IPS-18c (cell line): Measurements from ENCODE around the gene HGF.

Experiments used
- H3K4me3 ChIP-seq: 2 replicates; pipeline ENCODE4 v1.7.0; 2013; ENCODE audit warnings: low read depth, mild to moderate bottlenecking, low read length, moderate library complexity; ENCODE audit not compliant: insufficient read depth
- H3K9me3 ChIP-seq: one replicate; pipeline ENCODE4 v1.6.1; 2013; ENCODE audit warnings: mild to moderate bottlenecking, low read length, moderate library complexity; ENCODE audit not compliant: control insufficient read depth, insufficient read depth

The HGF gene

DNA sequence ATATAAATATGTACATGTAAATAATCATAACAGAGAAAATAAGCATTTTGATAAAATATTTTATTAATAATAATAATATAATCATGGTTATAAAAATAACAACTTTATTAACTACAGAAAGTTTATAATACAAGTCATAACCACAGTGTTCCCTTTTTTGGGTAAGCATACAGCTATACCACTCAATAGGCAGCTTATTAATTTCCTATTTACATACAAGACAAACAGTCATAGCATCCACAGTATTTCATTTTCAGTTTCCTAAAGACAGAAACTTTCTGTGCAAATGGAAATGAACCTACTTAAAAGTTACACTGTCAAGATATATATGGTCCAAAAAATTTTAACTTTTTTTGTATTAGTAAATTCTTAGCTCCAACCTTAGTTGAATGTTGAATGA, 70.9 kb downstream of the HGF start:
- H3K4me3 ChIP-seq = no peak overlapping the region

DNA sequence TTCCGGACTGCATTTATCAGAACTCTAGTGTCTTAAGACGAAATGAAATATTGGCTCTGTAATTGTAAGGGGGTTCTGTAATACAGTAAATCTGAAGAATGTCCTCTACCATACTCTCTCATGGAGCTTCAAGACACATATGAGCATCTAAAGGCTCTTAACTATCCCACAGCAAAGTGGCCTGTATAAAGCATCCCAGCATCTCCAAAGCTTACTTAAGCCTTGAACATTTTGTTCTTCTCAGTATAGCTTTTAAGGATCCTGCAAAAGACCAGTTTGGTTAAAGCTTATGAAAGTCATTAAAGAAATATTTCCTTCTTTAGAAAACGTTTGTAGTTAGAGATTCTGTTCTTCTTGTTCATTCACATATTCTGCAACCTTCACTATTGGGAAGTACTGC, 75.1 kb downstream of the HGF start:
- no peaks in the 10 kb centered on the region for H3K9me3 ChIP-seq
- no peak overlapping the region for H3K4me3 ChIP-seq

More for the DNA sequence above, 70.9 kb downstream of the HGF start:
- no peaks in the 10 kb centered on the region for H3K9me3 ChIP-seq

DNA sequence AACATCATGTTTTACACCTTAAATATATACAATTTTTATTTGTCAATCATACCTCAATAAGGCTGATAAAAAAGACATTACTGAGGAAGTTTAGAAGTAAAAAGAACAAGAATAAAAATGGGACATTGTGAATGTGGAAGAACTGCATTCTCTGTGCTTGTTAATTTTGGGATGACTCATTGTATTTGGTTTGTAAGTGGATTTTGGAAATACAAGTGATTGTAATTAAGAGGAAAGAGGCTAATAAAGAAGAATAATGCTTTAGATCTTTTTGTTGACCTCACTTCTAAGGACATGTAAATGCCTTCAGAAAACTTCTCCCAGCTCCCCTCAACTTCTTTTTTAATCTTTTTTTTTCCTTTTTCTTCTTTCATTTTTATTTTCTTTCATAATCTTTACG, 76.0 kb downstream of the HGF start:
- Histone ChIP-seq H3K9me3 (no peaks in the 10 kb centered on the region), H3K4me3 (no peak overlapping the region)

DNA sequence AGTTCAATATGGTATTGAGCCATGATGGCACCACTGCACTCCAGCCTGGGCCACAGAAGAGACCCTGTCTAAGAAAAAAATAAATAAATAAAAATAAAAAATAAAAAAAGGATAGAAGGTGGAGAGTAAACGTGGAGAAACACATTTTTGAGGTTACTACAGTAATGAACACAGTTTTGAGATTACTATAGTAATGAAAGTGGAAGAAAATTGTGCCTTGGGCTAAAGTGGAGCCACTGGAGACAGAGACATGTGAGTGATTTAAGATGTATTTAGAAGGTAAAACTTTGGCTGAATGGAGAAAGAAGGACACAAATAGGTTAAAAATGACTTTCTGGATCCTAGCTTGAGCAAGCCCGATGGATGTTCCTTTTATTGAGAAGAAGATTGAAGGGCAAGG, 76.8 kb downstream of the HGF start:
- H3K4me3 ChIP-seq = no peak overlapping the region
- H3K9me3 ChIP-seq = no peaks in the 10 kb centered on the region

DNA sequence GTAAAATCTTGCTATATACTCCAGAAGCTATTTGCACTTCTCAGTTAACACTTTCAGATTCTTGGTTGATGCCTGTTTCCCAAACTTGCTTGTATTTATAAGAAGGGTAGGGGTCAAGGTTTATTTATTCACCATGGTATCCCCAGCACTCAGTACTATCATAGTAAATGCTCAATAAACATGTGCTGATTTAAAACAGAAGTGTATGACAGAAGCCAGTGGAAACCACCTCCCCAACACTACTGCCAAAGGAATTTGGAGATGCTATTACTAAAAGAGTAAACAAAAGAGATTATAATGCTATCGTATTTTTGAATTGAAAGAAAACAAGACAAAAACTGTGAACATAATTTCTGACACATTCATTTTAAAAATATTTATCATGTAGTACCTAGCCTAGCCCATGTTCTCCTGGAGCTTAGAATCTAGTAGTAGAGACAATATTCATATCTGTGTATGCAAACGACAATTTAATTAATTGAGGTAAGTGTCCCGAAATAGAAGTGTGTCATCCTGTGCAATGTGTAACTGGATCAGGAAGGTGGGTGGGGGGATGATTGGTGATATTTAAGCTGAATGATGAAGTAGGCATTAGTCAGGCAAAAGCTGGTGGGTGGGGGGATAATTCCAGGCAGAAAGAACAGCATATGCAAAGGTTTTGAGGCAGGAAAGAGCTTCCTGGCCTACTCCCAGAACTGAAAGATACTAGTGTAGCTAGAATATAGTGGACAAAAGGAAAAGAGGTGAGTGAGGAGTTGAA, 77.5 kb downstream of the HGF start:
- no peaks in the 10 kb centered on the region for H3K9me3 ChIP-seq
- no peak overlapping the region for H3K4me3 ChIP-seq

DNA sequence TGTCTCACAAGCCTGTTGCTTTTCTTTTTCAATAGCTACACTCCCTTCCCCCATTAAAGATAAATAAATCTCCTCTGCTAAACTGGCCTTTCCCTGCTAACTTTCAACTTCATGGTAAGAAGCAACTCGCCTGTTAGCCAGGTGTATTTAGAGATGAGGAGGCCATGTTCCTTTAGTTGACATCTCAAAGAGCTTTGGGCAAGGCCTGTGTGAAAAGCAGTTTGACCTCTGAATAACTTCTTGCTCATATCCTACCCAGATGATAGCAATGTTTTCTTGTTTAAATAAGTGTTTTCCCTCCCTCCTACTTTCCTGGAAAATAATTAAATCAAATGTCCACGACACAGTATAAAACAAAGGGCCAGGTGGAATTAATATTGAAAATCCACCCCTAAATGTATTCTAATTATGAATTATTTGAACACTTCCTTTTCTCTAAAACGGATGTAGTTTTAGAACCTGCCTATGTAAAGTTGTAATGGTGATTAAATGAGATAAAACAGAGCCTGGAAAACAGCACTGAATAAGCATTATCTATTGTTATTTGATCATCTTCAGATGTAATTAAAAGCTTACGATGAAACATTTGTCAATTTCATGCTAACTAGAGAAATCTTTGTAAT, 78.5 kb downstream of the HGF start:
- Histone ChIP-seq H3K9me3 (no peaks in the 10 kb centered on the region), H3K4me3 (no peak overlapping the region)

DNA sequence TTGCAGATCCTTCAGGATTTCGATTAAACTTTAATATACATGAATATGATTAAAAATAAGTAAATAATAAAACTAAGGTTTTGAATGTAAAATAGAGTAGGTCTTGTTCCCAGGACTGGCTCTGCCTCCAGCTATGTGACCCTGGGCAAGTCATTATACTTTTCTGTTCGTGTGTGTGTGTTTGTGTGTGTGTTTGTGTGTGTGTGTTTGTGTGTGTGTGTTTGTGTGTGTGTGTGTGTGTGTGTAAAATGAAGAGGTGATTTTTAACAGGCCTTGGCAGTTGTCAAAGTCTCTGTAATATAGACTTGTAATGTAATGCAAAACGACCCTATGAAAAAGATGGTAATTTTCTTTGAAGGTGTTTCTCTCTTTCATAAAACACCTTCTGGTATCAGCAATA, 79.2 kb downstream of the HGF start:
- Histone ChIP-seq H3K4me3 (no peak overlapping the region), H3K9me3 (no peaks in the 10 kb centered on the region)

DNA sequence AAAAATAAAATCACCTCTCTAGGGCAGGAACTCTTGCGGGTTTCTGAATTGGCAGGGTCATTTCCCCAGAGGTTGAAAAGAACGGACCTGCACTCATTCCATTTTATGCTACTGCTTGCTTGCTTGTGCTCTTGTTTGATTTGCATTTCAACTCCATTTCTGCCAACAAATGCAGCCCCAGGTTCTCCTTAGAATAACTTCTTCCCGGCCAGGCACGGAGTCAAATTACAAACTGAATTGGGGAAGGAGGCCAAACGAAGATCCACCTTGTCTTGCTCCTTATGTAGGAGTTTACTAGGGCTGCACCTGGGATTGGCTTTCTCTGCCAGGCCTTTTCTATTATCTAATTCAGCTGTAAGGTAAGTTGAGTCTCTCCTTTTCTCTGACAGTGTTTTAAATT, 79.6 kb downstream of the HGF start:
- Histone ChIP-seq H3K9me3 (no peaks in the 10 kb centered on the region), H3K4me3 (no peak overlapping the region)

DNA sequence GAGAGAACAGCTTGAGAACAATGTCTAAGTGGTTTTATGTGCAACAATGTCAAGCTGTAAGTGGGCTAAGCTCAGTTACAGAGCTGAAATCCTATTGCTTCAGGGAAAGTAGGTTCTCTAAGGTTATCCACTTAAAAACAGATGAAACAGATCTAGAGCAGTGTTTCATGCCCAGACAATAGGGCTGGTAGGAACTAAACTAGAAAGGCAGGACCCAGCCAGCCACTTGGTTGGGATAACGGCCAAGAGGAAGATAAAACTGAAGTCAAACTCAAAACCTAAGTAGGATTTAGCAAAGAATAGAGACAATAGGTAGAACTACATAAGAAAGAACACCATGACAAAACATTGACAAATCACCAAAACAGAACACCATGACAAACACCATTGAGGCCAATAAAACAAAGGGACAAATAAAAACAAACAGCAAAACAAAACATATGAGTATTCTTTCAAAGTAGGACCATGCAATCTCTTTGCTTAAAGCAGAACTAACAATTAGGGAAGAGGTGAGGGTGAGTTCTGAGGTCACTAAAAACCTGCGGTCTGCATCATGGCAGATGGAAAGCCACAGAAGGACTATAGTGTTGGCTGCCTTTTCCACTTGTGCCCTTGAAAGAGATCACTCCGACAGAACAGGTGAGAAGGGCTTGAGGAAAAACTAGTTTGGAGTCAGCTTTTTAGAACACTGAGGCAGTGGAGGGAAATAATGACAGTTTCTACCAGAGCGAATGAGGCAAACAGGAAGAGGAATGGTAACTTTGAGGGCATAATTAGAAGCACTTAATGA, 81.0 kb downstream of the HGF start:
- Histone ChIP-seq H3K4me3 (no peak overlapping the region), H3K9me3 (no peaks in the 10 kb centered on the region)

DNA sequence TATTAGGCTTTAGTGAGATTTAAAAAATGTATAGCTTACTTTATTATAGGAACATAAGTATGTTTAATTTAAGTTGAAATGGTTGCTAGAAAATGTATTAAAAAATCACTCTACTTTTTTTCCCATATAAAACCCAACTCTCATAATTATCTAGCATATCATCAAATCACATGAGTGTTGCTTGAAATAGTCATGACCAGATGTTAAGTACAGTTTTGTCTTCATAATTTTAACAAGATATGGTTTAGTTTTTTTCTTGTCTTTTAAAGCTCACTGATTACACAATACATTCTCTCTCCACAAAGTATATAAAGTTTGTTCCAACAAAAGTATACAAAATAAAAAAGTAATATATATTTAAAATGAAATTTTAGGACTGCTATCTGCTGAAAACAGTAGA, 82.8 kb downstream of the HGF start:
- no peaks in the 10 kb centered on the region for H3K9me3 ChIP-seq

DNA sequence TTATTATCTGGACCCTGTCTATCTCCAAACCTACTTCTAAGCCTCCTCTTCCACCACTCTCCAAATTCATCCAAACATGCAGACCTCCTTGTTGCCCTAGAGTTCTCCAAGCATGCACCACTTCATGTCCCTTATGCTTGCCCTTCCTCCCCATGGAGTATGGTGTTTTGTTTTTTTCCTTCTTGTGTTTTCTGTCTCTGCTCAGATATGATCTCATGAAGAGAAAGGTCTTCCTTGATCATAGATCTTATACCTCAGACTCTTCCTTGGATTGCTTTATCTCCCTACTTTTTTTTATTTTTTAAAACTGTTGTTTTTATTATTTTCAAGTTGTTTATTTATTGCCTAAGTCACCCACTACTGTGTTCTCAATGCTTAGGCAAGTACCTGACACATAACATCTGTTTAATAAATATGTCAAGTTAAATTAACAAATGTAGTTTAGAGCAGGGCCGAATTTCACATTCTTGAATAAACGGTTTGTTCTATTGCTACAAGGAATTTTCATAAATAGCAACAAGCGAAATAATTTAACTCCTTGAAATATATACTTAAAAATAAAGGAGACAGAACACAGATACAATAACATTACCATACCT, 84.5 kb downstream of the HGF start:
- Histone ChIP-seq H3K4me3 (no peak overlapping the region), H3K9me3 (no peaks in the 10 kb centered on the region)

More for the DNA sequence above, 82.8 kb downstream of the HGF start:
- H3K4me3 ChIP-seq = no peak overlapping the region

DNA sequence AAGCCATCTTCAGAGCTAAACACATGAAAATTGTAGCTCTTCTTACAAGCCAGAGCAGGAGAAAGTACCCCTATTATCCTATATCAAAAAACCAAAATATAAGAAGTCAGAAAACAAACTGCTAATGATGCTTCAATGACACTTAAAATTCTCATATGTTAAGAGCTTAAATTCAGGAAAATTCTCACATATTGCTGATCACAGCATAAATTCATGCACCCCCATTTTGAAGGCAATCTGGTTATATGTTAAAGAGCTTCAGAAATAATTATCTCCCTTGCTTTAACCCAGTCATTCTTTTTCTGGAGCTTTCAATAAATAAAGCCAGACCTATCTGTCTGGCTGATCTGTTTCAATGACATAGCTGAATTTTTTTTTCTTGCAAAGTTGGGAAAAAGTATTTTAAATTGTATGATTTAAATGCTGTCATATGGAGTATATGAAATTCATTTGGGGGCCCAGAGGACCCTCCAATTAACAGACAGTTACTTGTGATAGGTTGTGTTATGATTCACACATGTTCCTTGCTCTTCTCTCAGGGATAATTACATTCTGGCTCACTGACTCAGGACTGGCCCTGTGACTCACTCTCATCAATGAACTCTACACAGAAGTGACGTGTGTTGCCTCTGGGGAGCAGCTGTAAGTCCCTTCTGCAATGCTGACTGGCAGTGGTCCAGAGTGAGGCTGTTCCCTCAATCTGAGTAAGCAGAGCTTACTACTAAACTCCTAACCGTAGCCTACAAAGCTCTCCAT, 85.2 kb downstream of the HGF start:
- no peak overlapping the region for H3K4me3 ChIP-seq
- no peaks in the 10 kb centered on the region for H3K9me3 ChIP-seq

DNA sequence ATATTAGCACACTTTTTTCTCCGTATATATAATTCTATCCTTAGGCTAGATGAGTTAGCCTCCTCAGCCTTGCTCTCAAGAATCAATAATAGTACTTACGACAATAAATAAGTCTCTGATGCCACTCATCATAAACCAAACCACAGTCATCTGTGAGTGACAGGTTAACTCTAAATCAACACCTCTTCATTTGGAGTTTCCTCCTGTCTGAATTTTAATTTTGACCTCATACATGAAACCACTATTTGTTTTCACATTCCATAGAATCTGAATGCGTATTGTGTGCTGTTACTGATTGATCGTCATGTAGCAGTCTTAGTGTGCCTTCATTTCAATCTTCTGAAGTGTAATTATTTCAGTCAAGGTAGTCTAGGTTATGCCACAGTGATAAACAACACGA, 85.8 kb downstream of the HGF start:
- Histone ChIP-seq H3K4me3 (no peak overlapping the region), H3K9me3 (no peaks in the 10 kb centered on the region)

DNA sequence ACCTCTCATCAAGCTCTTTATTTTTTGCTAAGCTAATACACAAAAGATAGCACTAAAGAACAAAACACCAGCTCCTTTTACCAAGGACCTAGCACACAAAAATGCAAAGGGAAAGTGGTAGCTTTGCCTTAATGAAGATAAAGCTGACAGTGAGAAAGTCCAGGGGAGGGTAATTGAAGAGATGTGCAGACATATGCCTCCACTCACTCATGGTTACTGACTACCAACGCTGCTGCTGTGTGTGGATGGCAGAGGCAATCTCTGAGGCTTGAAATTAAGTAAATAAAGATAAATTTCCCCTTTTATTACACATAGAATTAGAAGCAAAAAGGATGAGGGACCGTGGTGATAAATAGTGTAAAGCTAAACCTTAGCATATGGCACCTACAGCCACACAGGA, 87.0 kb downstream of the HGF start:
- no peak overlapping the region for H3K4me3 ChIP-seq
- H3K9me3 ChIP-seq = no peaks in the 10 kb centered on the region

DNA sequence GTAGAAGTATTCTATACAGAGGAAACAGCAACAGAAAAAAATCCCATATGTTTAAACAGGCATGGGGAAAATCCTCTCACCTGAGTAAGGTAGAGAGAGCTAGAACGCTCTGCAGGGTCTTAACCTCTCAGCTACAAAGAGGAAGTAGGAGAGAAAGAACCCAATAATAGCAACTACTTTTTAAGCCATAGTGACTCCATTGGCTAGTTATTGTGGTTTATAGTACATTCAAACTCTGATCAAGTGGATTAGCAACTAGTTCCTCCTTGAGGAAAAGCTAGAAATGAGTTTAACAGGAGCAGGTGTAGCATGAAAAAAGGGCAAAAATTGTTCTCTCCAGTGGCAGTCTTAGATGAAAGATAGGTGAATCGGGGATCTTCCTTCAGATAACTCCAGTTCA, 89.7 kb downstream of the HGF start:
- H3K9me3 ChIP-seq = no peaks in the 10 kb centered on the region
- H3K4me3 ChIP-seq = no peak overlapping the region

DNA sequence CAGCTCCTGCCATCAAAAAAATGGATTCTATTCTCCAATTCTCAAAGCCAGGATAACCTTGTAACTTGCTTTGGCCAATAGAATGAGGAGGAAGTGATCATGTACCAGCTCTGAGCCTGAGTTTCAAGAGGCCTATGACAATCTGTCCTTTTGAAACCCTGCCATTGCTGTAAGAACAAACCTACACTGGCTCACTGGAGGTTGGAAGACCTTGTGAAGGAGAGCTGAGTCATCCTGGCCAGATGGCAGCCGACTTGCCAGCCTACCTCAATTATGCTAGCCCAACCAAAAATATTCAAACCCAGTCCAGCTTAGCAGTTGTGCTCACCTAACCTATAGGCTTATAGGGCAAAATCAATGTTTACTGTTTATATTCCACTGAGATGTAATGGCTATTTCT, 93.0 kb downstream of the HGF start:
- H3K9me3 ChIP-seq = no peaks in the 10 kb centered on the region
- no peak overlapping the region for H3K4me3 ChIP-seq

DNA sequence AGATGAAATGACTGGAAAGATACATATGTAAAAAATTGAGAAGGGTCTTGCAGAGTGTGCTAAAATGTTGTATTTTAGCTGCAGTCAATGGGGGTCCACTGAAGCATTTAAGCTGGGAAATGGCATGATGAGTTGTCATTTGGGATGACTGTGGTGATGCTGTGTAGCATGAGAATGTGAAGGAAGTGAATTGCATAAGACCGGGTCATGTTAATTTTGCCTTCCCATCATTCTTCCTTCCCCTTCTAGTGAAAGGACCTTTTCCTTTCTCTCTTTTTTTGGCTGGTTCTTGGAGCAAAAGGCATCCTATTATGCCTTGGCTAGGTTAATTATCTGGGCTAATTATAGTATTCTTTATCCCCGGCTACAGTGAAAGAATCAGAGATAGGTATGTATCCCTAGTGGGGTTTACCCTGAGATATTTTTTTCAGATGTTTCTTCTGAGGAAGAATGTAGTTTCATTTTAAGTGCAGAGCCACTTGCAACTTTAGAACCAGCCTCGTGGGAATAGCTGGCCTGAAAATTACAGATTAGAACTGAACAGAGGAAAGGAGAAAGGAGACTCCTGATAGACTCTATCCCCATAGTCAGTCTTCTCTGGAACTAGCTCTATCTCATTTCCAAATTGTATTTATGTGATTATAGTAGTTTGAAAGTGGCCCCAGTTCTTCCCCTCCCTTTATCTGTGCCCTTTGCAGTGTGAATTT, 93.6 kb downstream of the HGF start:
- Histone ChIP-seq H3K9me3 (no peaks in the 10 kb centered on the region), H3K4me3 (no peak overlapping the region)
